Duodenal mucosa (tissue), 2 donors: Measurements from ENCODE around the gene CHRM5.

ENCODE experiments used
- H3K27ac ChIP-seq: one replicate; pipeline ENCODE4 v1.7.0; 2013; ENCODE audit warnings: low read depth, low read length
- H3K27me3 ChIP-seq, 2 donors: one replicate each; pipeline ENCODE4 v1.7.0; 2013; ENCODE audit warnings: low read length in 2 of 2, control low read depth in 1 of 2; ENCODE audit not compliant: insufficient read depth in 2 of 2, control insufficient read depth in 1 of 2
- H3K36me3 ChIP-seq, 2 donors: one replicate each; pipeline ENCODE4 v1.7.0; 2013; ENCODE audit warnings: low read length in 2 of 2, control low read depth in 1 of 2; ENCODE audit not compliant: insufficient read depth in 2 of 2, control insufficient read depth in 1 of 2
- H3K4me1 ChIP-seq, 2 donors: one replicate each; pipeline ENCODE4 v1.7.0; 2013; ENCODE audit warnings: low read length in 2 of 2, control low read depth in 1 of 2; ENCODE audit not compliant: insufficient read depth in 2 of 2, control insufficient read depth in 1 of 2
- H3K4me3 ChIP-seq, 2 donors: one replicate each; pipeline ENCODE4 v1.7.0; 2013; ENCODE audit warnings: low read length in 2 of 2, low read depth in 1 of 2
- H3K9ac ChIP-seq, 2 donors: one replicate each; pipeline ENCODE4 v1.7.0; 2013; ENCODE audit warnings: low read length in 2 of 2, low read depth in 1 of 2
- H3K9me3 ChIP-seq, 2 donors: one replicate each; pipeline ENCODE4 v1.7.0; 2013; ENCODE audit warnings: low read length in 2 of 2, control low read depth in 1 of 2; ENCODE audit not compliant: control insufficient read depth in 1 of 2

Gene CHRM5

GRCh38 chr15:33968224-33968623, at the start of gene CHRM5:
CHRM5 (plus strand) TSS chr15:33968497; CDS start chr15:34062718, 94,221 bp downstream.
- Histone ChIP-seq H3K4me3 (no peak within 1 kb of the TSS), H3K27ac (no peak within 1 kb of the TSS)

GRCh38 chr15:33923446-33923845, 44.9 kb upstream of the CHRM5 start:
- Histone ChIP-seq H3K4me3 (no peak overlapping the region), H3K9me3 (no peaks in the 10 kb centered on the region), H3K27ac (no peak overlapping the region), H3K36me3 (no peaks in the 10 kb centered on the region), H3K27me3 (no peaks in the 10 kb centered on the region), H3K4me1 (no peaks in the 10 kb centered on the region), H3K9ac (no peak overlapping the region)

More at GRCh38 chr15:33968224-33968623, at the start of gene CHRM5:
- Histone ChIP-seq H3K36me3 (no peaks in the 10 kb centered on the region), H3K9me3 (no peaks in the 10 kb centered on the region), H3K27me3 (no peaks in the 10 kb centered on the region), H3K9ac (no peak within 1 kb of the TSS), H3K4me1 (no peaks in the 10 kb centered on the region)

- Histone ChIP-seq H3K9ac (no peak overlapping the region), H3K36me3 (no peaks in the 10 kb centered on the region), H3K4me1 (no peaks in the 10 kb centered on the region), H3K27ac (no peak overlapping the region), H3K4me3 (peak overlapping the region in 1 of 2 donors; percentile 17), H3K9me3 (no peaks in the 10 kb centered on the region), H3K27me3 (no peaks in the 10 kb centered on the region)
Observed at GRCh38 chr15:33926260-33926659, 42.0 kb upstream of the CHRM5 start.

- H3K4me1 ChIP-seq = no peaks in the 10 kb centered on the region
- H3K27me3 ChIP-seq = no peaks in the 10 kb centered on the region
- H3K9ac ChIP-seq = no peak overlapping the region
- H3K36me3 ChIP-seq = no peaks in the 10 kb centered on the region
- no peaks in the 10 kb centered on the region for H3K9me3 ChIP-seq
- H3K27ac ChIP-seq = no peak overlapping the region
- no peak overlapping the region for H3K4me3 ChIP-seq
Observed at GRCh38 chr15:33932734-33933133, 35.6 kb upstream of the CHRM5 start.

GRCh38 chr15:33934396-33934795, 33.9 kb upstream of the CHRM5 start:
- no peaks in the 10 kb centered on the region for H3K9me3 ChIP-seq
- H3K9ac ChIP-seq = no peak overlapping the region
- H3K4me1 ChIP-seq = no peaks in the 10 kb centered on the region
- H3K4me3 ChIP-seq = no peak overlapping the region
- no peaks in the 10 kb centered on the region for H3K36me3 ChIP-seq
- no peak overlapping the region for H3K27ac ChIP-seq
- H3K27me3 ChIP-seq = no peaks in the 10 kb centered on the region

GRCh38 chr15:33934921-33935320, 33.4 kb upstream of the CHRM5 start:
- H3K9ac ChIP-seq = no peak overlapping the region
- H3K9me3 ChIP-seq = no peaks in the 10 kb centered on the region
- no peaks in the 10 kb centered on the region for H3K27me3 ChIP-seq

GRCh38 chr15:33941279-33942063, 26.8 kb upstream of the CHRM5 start:
- H3K4me1 ChIP-seq = no peaks in the 10 kb centered on the region
- H3K27me3 ChIP-seq = no peaks in the 10 kb centered on the region
- no peaks in the 10 kb centered on the region for H3K9me3 ChIP-seq
- H3K36me3 ChIP-seq = no peaks in the 10 kb centered on the region
- no peak overlapping the region for H3K4me3 ChIP-seq
- no peak overlapping the region for H3K27ac ChIP-seq
- no peak overlapping the region for H3K9ac ChIP-seq

More at GRCh38 chr15:33934921-33935320, 33.4 kb upstream of the CHRM5 start:
- Histone ChIP-seq H3K4me1 (no peaks in the 10 kb centered on the region), H3K27ac (no peak overlapping the region), H3K36me3 (no peaks in the 10 kb centered on the region), H3K4me3 (no peak overlapping the region)

GRCh38 chr15:33946152-33946551, 22.1 kb upstream of the CHRM5 start:
- Histone ChIP-seq H3K36me3 (no peaks in the 10 kb centered on the region), H3K4me3 (no peak overlapping the region), H3K4me1 (no peaks in the 10 kb centered on the region), H3K27ac (no peak overlapping the region), H3K9me3 (no peaks in the 10 kb centered on the region), H3K27me3 (no peaks in the 10 kb centered on the region), H3K9ac (no peak overlapping the region)

- H3K27me3 ChIP-seq = no peaks in the 10 kb centered on the region
- no peaks in the 10 kb centered on the region for H3K36me3 ChIP-seq
- H3K27ac ChIP-seq = no peak overlapping the region
- H3K4me3 ChIP-seq = no peak overlapping the region
- no peaks in the 10 kb centered on the region for H3K9me3 ChIP-seq
- no peak overlapping the region for H3K9ac ChIP-seq
- H3K4me1 ChIP-seq = no peaks in the 10 kb centered on the region
Observed at GRCh38 chr15:33955945-33956344, 12.4 kb upstream of the CHRM5 start.

- Histone ChIP-seq H3K36me3 (no peaks in the 10 kb centered on the region), H3K27ac (no peak overlapping the region), H3K27me3 (no peaks in the 10 kb centered on the region), H3K9me3 (no peaks in the 10 kb centered on the region), H3K4me1 (no peaks in the 10 kb centered on the region), H3K4me3 (no peak overlapping the region), H3K9ac (no peak overlapping the region)
Observed at GRCh38 chr15:33956397-33956796, 11.9 kb upstream of the CHRM5 start.
